ENCODE data around the gene NPAT. TPM values are rescaled to one million over a fixed set of nuclear protein-coding genes. Genes with fewer than 3 reads are reported as not detected.

NPAT gene
- total and polyA plus RNA-seq, 2 of the 13 experiments (the other 11 are each of a cell fraction or from before 2014, with no cell fraction given) = 4.4 to 11.2 TPM

DNA sequence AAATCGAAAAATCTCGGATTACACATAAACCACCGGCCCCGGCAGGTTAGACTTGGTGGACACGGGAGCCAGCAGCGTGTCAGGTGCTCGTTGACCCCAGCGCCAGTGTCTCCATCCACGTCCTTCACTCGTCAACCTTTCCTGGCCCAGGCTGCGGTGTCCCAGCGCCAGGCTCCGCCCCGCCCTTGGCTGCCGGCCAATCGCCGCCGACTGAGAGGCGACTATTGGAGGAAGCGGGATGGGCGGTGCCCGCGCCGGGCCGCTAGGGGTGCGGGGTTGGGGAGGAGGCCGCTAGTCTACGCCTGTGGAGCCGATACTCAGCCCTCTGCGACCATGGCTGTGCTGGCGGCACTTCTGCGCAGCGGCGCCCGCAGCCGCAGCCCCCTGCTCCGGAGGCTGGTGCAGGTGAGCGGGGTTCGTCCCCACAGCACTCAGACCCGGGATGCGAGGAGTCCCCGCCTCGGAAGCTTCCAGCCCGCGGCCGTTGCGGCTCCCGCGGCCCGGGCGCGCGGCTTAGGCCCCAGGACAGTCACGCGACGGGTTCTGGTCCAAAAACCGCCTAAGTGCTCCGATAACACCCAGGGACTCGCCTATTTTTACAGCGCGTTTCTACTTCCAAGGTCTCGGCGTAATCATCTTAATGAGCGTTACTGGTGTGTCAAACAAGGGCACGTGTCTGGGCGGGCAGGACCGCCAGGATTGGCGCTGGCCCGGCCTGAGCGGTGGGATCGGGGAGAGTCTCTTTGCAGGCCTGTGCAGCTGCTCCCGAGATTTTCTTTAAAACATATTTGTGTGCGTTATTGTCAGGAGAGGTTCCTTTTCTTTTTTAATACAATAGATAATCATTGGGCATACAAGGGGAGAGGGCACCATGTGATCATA is 100.9 kb downstream of the NPAT start, which contains the start of gene ACAT1 (continued):
- TF ChIP-seq, protein P1, sequence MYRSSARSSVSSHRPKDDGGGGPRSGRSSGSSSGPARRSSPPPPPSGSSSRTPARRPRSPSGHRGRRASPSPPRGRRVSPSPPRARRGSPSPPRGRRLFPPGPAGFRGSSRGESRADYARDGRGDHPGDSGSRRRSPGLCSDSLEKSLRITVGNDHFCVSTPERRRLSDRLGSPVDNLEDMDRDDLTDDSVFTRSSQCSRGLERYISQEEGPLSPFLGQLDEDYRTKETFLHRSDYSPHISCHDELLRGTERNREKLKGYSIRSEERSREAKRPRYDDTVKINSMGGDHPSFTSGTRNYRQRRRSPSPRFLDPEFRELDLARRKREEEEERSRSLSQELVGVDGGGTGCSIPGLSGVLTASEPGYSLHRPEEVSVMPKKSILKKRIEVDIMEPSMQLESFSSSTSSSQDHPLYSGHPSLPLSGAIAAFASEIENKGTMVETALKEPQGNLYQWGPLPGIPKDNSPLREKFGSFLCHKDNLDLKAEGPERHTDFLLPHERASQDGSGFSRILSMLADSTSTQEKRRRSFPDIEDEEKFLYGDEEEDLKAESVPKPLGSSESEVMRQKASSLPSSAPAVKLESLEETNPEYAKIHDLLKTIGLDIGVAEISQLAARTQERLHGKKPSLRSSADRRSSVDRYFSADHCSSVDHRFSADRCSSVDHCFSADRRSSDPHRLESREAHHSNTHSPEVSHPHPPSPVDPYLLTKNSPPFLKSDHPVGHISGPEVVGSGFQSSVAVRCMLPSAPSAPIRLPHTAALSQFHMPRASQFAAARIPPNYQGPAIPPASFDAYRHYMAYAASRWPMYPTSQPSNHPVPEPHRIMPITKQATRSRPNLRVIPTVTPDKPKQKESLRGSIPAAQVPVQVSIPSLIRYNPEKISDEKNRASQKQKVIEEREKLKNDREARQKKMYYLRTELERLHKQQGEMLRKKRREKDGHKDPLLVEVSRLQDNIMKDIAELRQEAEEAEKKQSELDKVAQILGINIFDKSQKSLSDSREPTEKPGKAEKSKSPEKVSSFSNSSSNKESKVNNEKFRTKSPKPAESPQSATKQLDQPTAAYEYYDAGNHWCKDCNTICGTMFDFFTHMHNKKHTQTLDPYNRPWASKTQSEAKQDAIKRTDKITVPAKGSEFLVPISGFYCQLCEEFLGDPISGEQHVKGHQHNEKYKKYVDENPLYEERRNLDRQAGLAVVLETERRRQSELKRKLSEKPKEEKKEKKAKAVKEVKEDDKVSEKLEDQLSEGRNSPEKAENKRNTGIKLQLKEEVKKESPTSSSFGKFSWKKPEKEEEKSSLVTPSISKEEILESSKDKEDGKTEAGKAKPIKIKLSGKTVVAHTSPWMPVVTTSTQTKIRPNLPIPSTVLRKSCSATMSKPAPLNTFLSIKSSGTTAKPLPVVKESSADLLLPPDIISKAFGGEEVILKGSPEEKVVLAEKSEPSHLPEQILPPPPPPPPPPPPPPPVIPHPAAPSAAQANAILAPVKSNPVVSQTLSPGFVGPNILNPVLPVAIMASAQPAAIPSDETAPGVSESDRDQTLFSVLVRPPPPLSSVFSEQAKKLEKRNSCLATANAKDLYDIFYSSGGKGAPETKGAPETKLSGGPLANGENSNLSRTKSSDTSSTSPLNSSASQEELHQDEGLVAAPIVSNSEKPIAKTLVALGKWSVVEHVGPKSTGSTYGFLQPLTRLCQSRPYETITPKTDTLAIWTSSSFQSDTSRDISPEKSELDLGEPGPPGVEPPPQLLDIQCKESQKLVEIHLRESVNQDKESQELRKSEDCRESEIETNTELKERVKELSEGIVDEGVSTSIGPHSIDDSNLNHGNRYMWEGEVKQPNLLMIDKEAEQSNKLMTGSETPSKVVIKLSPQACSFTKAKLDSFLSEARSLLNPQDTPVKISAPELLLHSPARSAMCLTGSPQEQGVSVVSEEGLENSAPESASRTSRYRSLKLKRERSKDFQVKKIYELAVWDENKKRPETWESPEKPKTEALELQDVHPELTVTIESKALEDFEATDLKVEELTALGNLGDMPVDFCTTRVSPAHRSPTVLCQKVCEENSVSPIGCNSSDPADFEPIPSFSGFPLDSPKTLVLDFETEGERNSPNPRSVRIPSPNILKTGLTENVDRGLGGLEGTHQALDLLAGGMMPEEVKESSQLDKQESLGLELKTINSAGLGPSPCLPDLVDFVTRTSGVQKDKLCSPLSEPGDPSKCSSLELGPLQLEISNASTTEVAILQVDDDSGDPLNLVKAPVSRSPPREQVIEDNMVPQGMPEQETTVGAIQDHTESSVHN (CRISPR knock-in tag; IDR thresholded peaks at IDR 0.05) = no peak
- TF ChIP-seq JUNB (CRISPR knock-in tag; IDR thresholded peaks at IDR 0.05; ENCODE audit: borderline replicate concordance) (no peak), BORCS8-MEF2B (CRISPR knock-in tag; IDR thresholded peaks at IDR 0.05) (peak; percentile 78; the same call in 1 of the 2 replicates), SALL2 (CRISPR knock-in tag; IDR thresholded peaks at IDR 0.05) (peak; percentile 72; the same call in 1 of the 2 replicates), PRPF4 (IDR thresholded peaks at IDR 0.05; ENCODE audit: low read depth, low read length, poor library complexity, severe bottlenecking) (no peak), AHR (CRISPR knock-in tag; IDR thresholded peaks at IDR 0.05) (no peak), ZNF563 (CRISPR knock-in tag; IDR thresholded peaks at IDR 0.05) (peak; percentile 78), ISX (CRISPR knock-in tag; conservative IDR thresholded peaks at IDR 0.05) (no peak), ZFP41 (CRISPR knock-in tag; IDR thresholded peaks at IDR 0.05; ENCODE audit: borderline replicate concordance) (no peak), ZNF432 (CRISPR knock-in tag; IDR thresholded peaks at IDR 0.05; ENCODE audit: borderline replicate concordance) (no peak), GTF2F1 (IDR thresholded peaks at IDR 0.05; ENCODE audit: low read length) (no peak), SAP130 (CRISPR knock-in tag; IDR thresholded peaks at IDR 0.05; ENCODE audit: low read depth) (peak; percentile 91), ZNF572 (CRISPR knock-in tag; IDR thresholded peaks at IDR 0.05) (0 out of 2 replicates have a peak, but pooled peaks have one; percentile 60), SRSF9 (IDR thresholded peaks at IDR 0.05; ENCODE audit: borderline replicate concordance, insufficient read depth, low read depth, low read length, poor library complexity, severe bottlenecking) (no peak), ZNF251 (CRISPR knock-in tag; IDR thresholded peaks at IDR 0.05) (no peak)
- TF ChIP-seq, protein P2, sequence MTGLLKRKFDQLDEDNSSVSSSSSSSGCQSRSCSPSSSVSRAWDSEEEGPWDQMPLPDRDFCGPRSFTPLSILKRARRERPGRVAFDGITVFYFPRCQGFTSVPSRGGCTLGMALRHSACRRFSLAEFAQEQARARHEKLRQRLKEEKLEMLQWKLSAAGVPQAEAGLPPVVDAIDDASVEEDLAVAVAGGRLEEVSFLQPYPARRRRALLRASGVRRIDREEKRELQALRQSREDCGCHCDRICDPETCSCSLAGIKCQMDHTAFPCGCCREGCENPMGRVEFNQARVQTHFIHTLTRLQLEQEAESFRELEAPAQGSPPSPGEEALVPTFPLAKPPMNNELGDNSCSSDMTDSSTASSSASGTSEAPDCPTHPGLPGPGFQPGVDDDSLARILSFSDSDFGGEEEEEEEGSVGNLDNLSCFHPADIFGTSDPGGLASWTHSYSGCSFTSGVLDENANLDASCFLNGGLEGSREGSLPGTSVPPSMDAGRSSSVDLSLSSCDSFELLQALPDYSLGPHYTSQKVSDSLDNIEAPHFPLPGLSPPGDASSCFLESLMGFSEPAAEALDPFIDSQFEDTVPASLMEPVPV (CRISPR knock-in tag; IDR thresholded peaks at IDR 0.05) = peak; percentile 69; the same call in 1 of the 2 replicates
- TF ChIP-seq, protein P3, sequence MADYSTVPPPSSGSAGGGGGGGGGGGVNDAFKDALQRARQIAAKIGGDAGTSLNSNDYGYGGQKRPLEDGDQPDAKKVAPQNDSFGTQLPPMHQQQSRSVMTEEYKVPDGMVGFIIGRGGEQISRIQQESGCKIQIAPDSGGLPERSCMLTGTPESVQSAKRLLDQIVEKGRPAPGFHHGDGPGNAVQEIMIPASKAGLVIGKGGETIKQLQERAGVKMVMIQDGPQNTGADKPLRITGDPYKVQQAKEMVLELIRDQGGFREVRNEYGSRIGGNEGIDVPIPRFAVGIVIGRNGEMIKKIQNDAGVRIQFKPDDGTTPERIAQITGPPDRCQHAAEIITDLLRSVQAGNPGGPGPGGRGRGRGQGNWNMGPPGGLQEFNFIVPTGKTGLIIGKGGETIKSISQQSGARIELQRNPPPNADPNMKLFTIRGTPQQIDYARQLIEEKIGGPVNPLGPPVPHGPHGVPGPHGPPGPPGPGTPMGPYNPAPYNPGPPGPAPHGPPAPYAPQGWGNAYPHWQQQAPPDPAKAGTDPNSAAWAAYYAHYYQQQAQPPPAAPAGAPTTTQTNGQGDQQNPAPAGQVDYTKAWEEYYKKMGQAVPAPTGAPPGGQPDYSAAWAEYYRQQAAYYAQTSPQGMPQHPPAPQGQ (CRISPR knock-in tag; IDR thresholded peaks at IDR 0.05; ENCODE audit: borderline replicate concordance) = no peak

All from HepG2 (cell line).